GM18511 (cell line): ENCODE data around the gene ELF2.
"Not testable (repeated sequence)": the region's sequence is repeated elsewhere in the genome, so short reads cannot be mapped to it uniquely, and the experiment has no call there.

Source experiments
- ATAC-seq: cut with Tn5 transposase; IDR thresholded peaks from one replicate; pipeline ENCODE4 v1.9.1; 2021; ENCODE audit warnings: mild to moderate bottlenecking, moderate library complexity; ENCODE audit not compliant: unreplicated experiment

The ELF2 gene

DNA sequence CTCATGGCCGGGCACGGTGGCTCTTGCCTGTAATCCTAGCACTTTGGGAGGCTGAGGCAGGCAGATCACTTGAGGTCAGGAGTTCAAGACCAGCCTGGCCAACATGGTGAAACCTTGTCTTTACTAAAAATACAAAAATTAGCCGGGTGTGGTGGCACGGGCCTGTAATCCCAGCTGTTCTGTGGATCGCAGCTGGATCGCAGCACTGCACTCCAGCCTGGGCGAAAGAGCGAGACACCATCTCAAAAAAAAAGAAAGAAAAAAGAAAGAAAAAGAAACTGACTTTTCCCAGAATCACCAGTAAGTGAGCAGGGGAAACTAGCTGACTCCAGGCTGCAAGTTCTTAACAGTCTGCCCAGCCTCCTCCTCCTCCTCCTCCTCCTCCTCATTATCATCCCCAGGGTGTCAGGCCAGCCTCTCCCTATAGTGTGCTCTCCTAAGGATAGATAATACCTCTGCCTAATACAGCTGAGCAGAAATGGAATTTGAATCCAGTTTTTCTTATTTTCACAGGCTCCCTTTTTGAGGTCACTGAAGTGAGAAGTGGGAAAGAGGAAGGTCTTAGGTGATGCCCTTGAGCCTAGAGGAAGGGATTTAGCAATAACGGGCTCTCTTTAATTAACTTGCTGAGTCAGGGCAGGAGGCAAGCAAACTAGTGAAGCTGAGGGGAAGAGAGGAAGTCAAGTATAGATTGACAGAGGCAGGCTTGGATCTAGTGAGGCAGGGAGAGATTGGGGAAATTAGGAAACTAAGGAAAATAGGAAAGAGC is 11.8 kb upstream of the ELF2 start:
- ATAC-seq = no peak

DNA sequence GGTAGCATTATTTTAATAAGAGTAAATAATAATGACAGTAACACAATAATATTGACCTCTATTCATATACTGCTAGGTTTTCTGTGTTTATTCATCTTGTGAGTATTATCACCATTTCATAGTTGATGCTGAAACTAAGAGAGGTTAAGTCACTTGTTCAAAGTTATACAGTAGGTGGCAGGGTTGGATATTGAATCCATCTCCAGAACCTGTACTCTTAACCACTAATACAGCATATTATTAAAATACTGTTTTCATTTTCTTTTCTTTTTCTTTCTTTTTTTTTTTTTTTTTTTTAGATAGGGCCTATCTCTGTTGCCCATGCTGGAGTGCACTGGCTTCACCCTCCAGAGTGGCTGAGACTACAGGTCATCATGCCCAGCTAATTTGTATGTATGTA is 7.1 kb upstream of the ELF2 start:
- peak; percentile 73 for ATAC-seq

GRCh38 chr4:139177869-139178619 is 1.0 kb upstream of the ELF2 start:
- peak; percentile 74 for ATAC-seq

- ATAC-seq = peak; percentile 19
These were observed 543 bp downstream of the ELF2 start for GRCh38 chr4:139176302-139177048.

GRCh38 chr4:139175646-139176301 is 1.2 kb downstream of the ELF2 start:
- no peak for ATAC-seq

GRCh38 chr4:139171876-139172691 is 4.9 kb downstream of the ELF2 start:
- no peak for ATAC-seq

GRCh38 chr4:139170932-139171331 is 6.1 kb downstream of the ELF2 start:
- ATAC-seq = no peak

DNA sequence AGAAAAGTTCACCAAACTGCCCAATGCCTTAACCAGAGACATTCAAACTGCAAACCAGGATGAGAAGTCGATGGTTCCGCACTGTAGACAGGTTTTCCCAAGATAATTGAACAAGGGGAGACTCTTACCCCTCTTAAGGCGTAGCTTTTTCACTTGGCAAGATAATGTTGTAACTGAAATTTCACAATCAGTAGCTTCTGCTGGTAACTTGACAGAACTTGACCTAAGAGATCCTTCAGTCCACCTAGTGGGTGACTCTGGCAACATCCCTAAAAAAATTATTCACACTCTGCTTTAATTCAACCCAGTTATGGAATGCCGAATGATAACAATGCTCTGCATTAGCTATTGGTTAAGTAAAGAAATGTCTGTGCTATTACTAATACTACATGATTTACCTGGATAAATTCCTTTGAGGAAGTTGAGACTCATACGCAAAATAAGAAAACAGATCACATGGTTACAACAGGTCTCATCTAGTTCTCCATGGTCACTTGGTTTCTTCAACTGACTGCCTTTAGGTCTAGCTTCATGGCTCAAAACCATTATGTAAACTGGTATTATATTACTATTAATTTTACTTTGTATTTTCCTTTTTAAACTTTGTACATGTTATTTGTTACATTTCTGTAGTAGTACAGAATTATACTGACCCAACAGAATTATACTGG is 9.1 kb downstream of the ELF2 start:
- ATAC-seq = peak; percentile 51

- no peak for ATAC-seq
These were observed 12.3 kb downstream of the ELF2 start for GRCh38 chr4:139164731-139165130.

GRCh38 chr4:139163806-139164206 is 13.2 kb downstream of the ELF2 start:
- ATAC-seq = no peak

GRCh38 chr4:139157977-139158376 is 19.0 kb downstream of the ELF2 start:
- ATAC-seq = not testable (repeated sequence)

GRCh38 chr4:139154952-139155557 is 22.0 kb downstream of the ELF2 start:
- ATAC-seq = no peak

DNA sequence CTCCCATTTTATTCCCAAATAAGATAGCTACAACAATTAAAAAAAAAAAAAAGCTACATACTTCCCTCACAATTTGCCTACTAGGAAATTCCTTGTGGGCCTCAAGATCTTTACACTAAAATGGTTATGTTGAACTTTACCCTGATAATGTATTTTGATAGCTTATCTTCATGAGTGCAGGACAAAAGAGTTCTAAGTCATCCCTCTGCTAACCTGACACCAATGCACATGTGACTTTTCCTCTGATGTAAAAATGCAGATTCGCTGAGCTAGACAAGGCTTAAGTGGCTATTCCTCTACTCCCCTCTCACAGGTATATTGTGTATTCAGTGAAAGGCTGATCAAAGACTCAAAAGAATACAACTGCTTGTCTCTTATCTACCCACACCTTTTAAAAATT is 22.5 kb downstream of the ELF2 start:
- ATAC-seq = no peak

DNA sequence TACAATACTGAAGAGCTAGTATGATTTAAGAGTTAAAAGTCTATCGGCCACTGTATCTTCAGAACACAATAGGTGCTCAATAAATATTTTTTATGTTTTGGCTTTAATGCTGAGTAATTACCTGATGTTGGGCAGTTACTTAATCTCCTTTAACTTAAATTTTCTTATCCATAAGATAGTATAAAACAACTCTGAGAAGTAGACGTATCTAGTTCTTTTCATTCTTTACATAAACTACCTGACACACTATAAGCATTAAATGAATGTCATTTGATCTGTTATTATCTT is 22.9 kb downstream of the ELF2 start:
- no peak for ATAC-seq

DNA sequence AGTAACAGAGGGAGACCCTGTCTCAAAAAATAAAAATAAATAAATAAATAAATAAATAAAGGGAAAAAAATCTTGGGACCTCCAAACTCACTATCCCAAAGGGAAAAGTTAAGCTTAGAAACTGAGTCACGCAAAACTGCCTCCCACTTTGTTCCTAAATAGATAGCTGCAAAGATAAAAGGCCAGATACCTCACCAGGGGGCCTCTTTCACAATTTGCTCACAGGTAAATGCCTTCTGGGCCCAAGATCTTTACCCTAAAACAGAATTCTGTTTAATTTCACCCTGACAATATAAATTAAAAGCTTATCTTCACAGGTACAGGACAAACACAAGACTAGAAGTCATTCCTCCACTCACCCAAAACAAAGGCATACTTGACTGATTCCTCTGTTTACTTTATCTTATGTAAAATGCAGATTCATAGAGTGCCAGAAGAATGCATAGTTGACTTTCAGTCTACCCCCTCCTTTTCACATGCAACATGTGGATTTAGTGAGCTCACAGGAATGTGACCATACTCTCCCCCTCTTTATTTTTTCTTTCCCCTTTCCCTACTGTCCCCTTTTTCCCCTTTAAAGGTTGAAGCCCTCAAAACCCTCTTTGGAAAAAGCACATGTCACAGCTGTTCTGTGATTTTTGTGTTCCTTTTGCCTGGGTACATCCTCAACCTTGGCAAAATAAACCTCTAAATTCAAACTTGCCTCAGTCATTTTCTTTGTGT is 23.4 kb downstream of the ELF2 start:
- no peak for ATAC-seq

GRCh38 chr4:139152249-139152648 is 24.8 kb downstream of the ELF2 start:
- no peak for ATAC-seq

GRCh38 chr4:139146926-139147629 is 29.9 kb downstream of the ELF2 start:
- ATAC-seq = no peak

DNA sequence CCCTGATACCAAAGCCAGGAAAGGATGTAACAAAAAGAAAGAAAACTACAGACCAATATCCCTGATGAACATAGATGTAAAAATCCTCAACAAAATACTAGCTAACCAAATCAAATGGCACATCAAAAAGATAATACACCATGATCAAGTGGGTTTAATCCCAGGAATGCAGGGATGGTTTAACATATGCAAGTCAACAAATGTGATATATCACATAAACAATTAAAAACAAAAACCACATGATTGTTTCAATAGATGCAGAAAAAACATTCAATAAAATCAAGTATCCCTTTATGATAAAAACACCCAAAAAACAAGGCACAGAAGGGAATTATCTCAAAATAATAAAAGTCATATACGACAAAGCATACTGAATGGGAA is 31.5 kb downstream of the ELF2 start:
- ATAC-seq = no peak
